HG03103 (cell line): ENCODE measurements around the gene KIAA1671.
"Not testable (repeated sequence)": the region's sequence is repeated elsewhere in the genome, so short reads cannot be mapped to it uniquely, and the experiment has no call there.

Source experiments
- ATAC-seq: cut with Tn5 transposase; IDR thresholded peaks from one replicate; pipeline ENCODE4 v1.9.1; 2021; ENCODE audit warnings: low read depth; ENCODE audit not compliant: unreplicated experiment

Gene KIAA1671

GRCh38 chr22:24951942-24952836 lies at the start of gene KIAA1671:
Gene KIAA1671, plus strand, starts transcription at chr22:24952716. Its CDS starts 75,284 bp downstream, at chr22:25028000.
- peak; percentile 55 for ATAC-seq

DNA sequence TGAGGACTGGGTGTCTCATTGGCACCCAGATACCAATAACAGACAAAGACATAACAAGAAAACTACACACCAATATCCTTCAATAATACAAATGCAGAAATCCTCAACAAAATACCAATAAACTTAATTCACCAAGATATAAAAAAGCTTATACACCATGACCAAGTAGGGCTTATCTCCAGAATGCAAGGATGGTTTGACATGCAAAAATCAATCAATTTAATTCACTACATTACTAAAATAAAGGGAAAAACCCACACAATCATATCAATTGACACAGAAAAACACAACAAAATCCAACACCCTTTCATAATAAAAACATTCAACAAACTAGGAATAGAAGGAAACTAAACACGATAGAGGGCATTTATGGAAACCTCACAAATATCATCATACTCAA lies 46.6 kb upstream of the KIAA1671 start:
- no peak for ATAC-seq

- ATAC-seq = not testable (repeated sequence)
Observed at GRCh38 chr22:24907101-24907500, 45.4 kb upstream of the KIAA1671 start.

GRCh38 chr22:24920029-24920428 lies 32.5 kb upstream of the KIAA1671 start:
- ATAC-seq = no peak

DNA sequence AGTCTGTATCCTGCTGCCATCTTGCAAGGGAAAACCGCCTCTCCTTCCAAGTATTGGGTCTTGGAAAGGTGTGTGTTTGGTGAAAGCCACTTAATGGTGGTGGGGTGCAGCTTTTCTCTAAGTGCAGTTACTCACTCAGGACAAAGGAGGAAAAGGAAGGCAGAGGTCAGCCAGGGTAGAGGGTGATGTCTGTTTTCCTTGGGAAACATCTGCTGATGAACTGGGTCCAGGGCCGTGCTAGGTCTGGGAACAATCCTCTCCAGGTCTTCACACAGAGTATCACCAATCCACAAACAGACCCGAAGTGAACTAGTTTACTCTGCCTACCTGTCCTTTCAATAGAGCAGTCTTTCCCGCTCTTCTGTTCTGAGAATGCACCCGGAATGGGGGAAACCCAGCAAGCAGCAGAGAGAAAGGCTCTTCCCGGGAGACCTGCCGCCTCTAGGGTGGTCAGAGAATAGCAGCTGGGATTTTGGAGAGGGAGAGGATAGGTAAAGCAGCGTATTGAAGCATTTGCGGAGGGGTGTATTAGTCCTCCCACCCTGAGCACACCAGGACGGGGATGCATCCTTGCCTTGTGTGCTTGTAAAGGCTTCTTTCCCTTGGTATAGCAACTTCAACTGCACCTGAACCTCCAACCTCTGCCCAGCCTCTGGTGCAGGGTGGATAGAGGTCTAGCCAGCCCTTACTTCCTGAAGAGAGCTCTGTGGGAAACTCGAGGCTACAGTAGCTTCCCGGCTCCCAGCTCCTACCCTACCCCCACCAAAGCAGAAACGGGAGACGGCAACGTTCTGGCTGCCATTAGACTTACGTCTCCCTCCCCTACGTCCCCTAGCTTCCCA lies 26.7 kb upstream of the KIAA1671 start:
- no peak for ATAC-seq

GRCh38 chr22:24926428-24926725 lies 26.1 kb upstream of the KIAA1671 start:
- no peak for ATAC-seq

GRCh38 chr22:24926849-24927579 lies 25.5 kb upstream of the KIAA1671 start:
- no peak for ATAC-seq

DNA sequence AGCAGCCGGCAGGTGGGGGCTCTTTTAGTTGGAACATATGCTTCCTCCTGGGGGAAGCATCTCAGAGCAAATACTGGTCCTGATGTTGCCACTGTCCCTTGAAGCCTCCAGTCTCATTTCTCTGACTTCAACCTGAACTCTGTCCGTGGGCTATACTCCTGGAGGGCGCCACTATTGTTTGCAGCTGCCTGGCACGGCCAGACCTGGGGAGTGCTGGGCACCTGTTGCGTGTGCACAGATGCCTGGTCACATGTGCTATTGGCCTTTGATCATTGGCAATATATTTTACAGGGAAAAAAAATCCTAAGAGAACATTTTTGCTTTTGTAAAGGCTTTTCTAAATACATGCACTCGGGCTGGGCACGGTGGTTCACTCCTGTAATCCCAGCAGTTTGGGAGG lies 24.2 kb upstream of the KIAA1671 start:
- no peak for ATAC-seq

DNA sequence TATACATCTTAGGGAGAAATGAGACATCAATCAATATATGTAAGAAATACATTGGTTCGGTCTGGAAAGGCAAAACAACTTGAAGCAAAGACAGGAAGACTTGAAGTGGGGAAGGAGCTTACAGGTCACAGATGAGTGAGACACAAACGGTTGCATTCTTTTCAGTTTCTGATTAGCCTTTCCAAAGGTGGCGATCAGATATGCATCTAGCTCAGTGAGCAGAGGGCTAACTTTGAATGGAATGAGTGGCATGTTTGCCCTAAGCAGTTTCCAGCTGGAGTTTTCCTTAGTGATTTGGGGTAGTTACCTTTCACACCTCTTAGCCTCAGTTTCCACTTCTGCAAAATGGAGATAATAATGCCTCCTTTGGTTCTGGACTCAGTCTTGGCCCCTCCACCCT lies 21.8 kb upstream of the KIAA1671 start:
- ATAC-seq = no peak

- ATAC-seq = no peak
Observed at GRCh38 chr22:24935771-24936483, 16.6 kb upstream of the KIAA1671 start.

DNA sequence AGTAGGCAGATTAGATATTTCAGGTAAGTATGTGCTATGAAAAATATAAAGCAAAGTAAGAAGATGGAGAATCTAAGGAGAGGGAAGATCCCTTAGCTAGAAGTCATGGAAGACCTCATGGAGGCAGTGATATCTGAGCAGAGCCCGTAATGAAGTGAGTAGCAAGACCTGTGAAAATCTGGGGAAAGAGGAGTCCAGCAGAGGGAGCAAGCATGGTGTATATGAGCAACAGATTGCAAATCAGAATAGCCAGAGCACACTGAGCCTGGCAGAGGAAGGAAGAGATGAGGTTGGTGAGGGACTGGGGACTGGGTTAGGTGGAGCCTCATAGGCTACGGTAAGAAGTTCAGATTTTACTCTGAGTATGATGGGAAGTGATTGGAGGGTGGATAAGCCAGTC lies 15.4 kb upstream of the KIAA1671 start:
- ATAC-seq = no peak

GRCh38 chr22:24938741-24939341 lies 13.7 kb upstream of the KIAA1671 start:
- ATAC-seq = no peak

GRCh38 chr22:24942301-24942700 lies 10.2 kb upstream of the KIAA1671 start:
- ATAC-seq = no peak

GRCh38 chr22:24944217-24944937 lies 8.1 kb upstream of the KIAA1671 start:
- no peak for ATAC-seq

GRCh38 chr22:24945430-24945829 lies 7.1 kb upstream of the KIAA1671 start:
- no peak for ATAC-seq

DNA sequence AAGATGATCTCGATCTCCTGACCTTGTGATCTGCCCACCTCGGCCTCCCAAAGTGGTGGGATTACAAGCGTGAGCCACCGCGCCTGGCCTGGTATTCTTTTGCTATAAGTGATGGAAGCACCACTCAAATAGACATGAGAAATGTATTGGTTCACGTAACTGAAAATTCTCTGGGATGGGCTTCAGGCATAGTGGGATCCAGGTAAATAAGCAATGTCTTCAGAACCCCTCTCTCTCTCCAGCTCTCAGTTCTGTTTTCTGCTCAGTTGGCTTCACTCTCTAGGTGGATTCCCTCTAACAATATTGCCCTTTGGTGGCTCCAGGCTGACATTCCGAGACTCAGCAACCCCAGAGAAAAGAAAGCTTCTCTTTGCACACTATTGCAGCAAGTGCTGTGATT lies 5.1 kb upstream of the KIAA1671 start:
- no peak for ATAC-seq

DNA sequence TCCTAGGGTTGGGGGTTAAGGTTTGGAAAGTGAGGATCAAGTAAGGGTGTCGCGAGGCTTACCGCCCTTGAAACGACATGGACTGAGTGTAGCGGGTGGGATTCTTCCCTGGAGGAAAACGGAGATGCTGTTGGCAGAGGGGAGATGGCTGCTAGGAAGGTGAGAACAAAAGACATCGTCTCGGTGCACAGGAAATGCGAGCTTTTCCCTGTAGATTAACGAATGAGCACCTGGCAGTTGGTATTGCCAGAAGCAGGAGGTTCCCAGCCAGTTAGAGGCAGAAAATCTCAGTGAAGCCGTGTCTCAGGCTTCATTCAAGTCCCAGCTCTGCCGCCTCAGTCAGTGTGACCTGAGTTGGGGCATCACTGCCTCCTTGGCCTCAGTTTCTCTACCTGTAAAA lies 4.6 kb upstream of the KIAA1671 start:
- ATAC-seq = no peak

- ATAC-seq = no peak
Observed at GRCh38 chr22:24948356-24949202, 3.9 kb upstream of the KIAA1671 start.
